ENCODE results near the gene NOC4L.

DNA sequence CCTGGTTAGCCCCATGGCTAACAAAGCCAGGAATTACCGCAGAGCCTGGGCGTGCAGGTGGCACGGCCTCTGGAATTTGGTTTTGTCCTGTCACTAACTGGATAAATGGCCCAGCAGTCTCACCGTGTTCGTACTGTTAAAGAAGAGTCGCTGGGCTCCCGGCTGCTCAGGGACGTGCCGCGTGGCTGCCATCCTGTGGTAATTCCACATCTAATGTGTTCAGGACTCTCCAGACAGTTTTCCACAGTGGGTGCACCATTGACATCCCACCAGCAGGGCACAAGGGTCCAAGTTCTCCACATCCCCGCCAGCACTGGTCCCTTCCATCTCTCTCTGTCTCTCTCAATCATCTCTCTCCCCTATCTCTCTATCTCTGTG, 19.6 kb downstream of the NOC4L start:
- TF ChIP-seq EZH2phosphoT487 (conservative IDR thresholded peaks at IDR 0.05; ENCODE audit: low read length) = no peak
- TF ChIP-seq, protein P1, sequence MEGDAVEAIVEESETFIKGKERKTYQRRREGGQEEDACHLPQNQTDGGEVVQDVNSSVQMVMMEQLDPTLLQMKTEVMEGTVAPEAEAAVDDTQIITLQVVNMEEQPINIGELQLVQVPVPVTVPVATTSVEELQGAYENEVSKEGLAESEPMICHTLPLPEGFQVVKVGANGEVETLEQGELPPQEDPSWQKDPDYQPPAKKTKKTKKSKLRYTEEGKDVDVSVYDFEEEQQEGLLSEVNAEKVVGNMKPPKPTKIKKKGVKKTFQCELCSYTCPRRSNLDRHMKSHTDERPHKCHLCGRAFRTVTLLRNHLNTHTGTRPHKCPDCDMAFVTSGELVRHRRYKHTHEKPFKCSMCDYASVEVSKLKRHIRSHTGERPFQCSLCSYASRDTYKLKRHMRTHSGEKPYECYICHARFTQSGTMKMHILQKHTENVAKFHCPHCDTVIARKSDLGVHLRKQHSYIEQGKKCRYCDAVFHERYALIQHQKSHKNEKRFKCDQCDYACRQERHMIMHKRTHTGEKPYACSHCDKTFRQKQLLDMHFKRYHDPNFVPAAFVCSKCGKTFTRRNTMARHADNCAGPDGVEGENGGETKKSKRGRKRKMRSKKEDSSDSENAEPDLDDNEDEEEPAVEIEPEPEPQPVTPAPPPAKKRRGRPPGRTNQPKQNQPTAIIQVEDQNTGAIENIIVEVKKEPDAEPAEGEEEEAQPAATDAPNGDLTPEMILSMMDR (IDR thresholded peaks at IDR 0.05; ENCODE audit: insufficient read depth, low read length, poor library complexity, severe bottlenecking) = no peak

All from SU-DHL-6 (cell line).